Upper lobe of right lung (tissue), 1 donor: Measurements from ENCODE around the gene NRP2. TPM values are rescaled to one million over a fixed set of nuclear protein-coding genes. Genes with fewer than 3 reads are reported as not detected.

ENCODE experiments used
- ATAC-seq: fragments of 200-7000 bp; cut with Tn5 transposase; one replicate; pipeline ENCODE4 v1.9.1; 2020; ENCODE audit warnings: mild to moderate bottlenecking, moderate library complexity
- DNase-seq: peaks from one replicate; pipeline ENCODE4 v3.0.0-alpha.2; 2020
- H3K27ac ChIP-seq: fragments of 200-600 bp; one replicate; pipeline ENCODE4 v1.8.0; 2022
- H3K27me3 ChIP-seq: fragments of 200-600 bp; one replicate; pipeline ENCODE4 v1.8.0; 2022; ENCODE audit warnings: mild to moderate bottlenecking
- H3K36me3 ChIP-seq: fragments of 200-600 bp; one replicate; pipeline ENCODE4 v1.8.0; 2022
- H3K4me1 ChIP-seq: fragments of 200-600 bp; one replicate; pipeline ENCODE4 v1.8.0; 2022
- H3K4me3 ChIP-seq: fragments of 200-600 bp; one replicate; pipeline ENCODE4 v1.8.0; 2022; ENCODE audit warnings: mild to moderate bottlenecking
- H3K9me3 ChIP-seq: fragments of 200-600 bp; one replicate; pipeline ENCODE4 v1.8.0; 2022
- CTCF ChIP-seq: fragments of 200-600 bp; IDR thresholded peaks from one replicate; pipeline ENCODE4 v1.8.0; 2022; ENCODE audit warnings: antibody characterized with exemption
- intact Hi-C: fragments of 100-400 bp; cut with DNase I; formaldehyde crosslinking; loops from one replicate; pipeline ENCODE4 v1.11.0; 2022
- long read RNA-seq: library from polyadenylated mRNA; unstranded; transcript quantifications from one replicate; pipeline ENCODE4 v2.0.0, GENCODE V29; 2021
- total RNA-seq: library from RNA; stranded (reverse); fragmentation: NEBNext Ultra II Directional; extraction: Animal tissue kit (Norgen Biotek cat#: 25700); gene quantifications from one replicate; pipeline ENCODE4 v1.2.1, GENCODE V29; 2021
- donor health status: DM: no; HTN: yes; CAD: no; lungs with severe emphysema.

NRP2 gene
- total RNA-seq = 75.3 TPM
- long read RNA-seq, full-length matches to known transcripts = 7 of 35 reads
- long read RNA-seq, partial matches to known transcripts = 24 of 35 reads
- long read RNA-seq, other reads (novel, unspliced or antisense) = 4 of 35 reads

GRCh38 chr2:205682239-205682970, at the start of gene NRP2:
NRP2 (plus strand) TSS chr2:205682501; CDS start chr2:205683291, 790 bp downstream.
- Histone ChIP-seq H3K36me3 (no peaks in the 10 kb centered on the region), H3K4me1 (peaks cover 28% of the 10 kb centered on the region), H3K4me3 (peak within 1 kb of the TSS; percentile 72), H3K27me3 (no peaks in the 10 kb centered on the region), H3K27ac (peak within 1 kb of the TSS; percentile 81), H3K9me3 (no peaks in the 10 kb centered on the region)
- peak; percentile 91 for DNase-seq
- no peak for TF ChIP-seq CTCF
- intact Hi-C loops = no loop called here
- ATAC-seq = peak; percentile 85

GRCh38 chr2:205633994-205634393, 48.3 kb upstream of the NRP2 start:
- no peaks in the 10 kb centered on the region for H3K36me3 ChIP-seq
- DNase-seq (no peak), ATAC-seq (no peak)
- TF ChIP-seq CTCF = no peak
- no peaks in the 10 kb centered on the region for H3K9me3 ChIP-seq
- H3K27ac ChIP-seq = no peak overlapping the region
- peaks cover 3% of the 10 kb centered on the region for H3K4me1 ChIP-seq
- intact Hi-C loops = no loop called here
- no peaks in the 10 kb centered on the region for H3K27me3 ChIP-seq
- no peak overlapping the region for H3K4me3 ChIP-seq

GRCh38 chr2:205636549-205637319, 45.6 kb upstream of the NRP2 start:
- Histone ChIP-seq H3K4me3 (no peak overlapping the region), H3K27me3 (no peaks in the 10 kb centered on the region), H3K9me3 (no peaks in the 10 kb centered on the region), H3K27ac (no peak overlapping the region), H3K36me3 (no peaks in the 10 kb centered on the region), H3K4me1 (peaks cover 3% of the 10 kb centered on the region)
- DNase-seq = no peak
- TF ChIP-seq CTCF = no peak
- no peak for ATAC-seq
- intact Hi-C loops = no loop called here

GRCh38 chr2:205637320-205637602, 45.0 kb upstream of the NRP2 start:
- no peaks in the 10 kb centered on the region for H3K9me3 ChIP-seq
- H3K27ac ChIP-seq = no peak overlapping the region
- DNase-seq (no peak), ATAC-seq (no peak)
- H3K27me3 ChIP-seq = no peaks in the 10 kb centered on the region
- no peaks in the 10 kb centered on the region for H3K36me3 ChIP-seq
- peaks cover 3% of the 10 kb centered on the region for H3K4me1 ChIP-seq
- TF ChIP-seq CTCF = no peak
- no peak overlapping the region for H3K4me3 ChIP-seq
- intact Hi-C loops = no loop called here

- peaks cover 4% of the 10 kb centered on the region for H3K4me1 ChIP-seq
- H3K4me3 ChIP-seq = no peak overlapping the region
- no peak overlapping the region for H3K27ac ChIP-seq
- intact Hi-C loops = no loop called here
- DNase-seq = no peak
- ATAC-seq = no peak
- no peaks in the 10 kb centered on the region for H3K27me3 ChIP-seq
- no peaks in the 10 kb centered on the region for H3K36me3 ChIP-seq
- no peaks in the 10 kb centered on the region for H3K9me3 ChIP-seq
- no peak for TF ChIP-seq CTCF
Observed at GRCh38 chr2:205637779-205638503, 44.4 kb upstream of the NRP2 start.
